K562 (cell line): Measurements from ENCODE around the gene CNIH3. TPM values are rescaled to one million over a fixed set of nuclear protein-coding genes. Genes with fewer than 3 reads are reported as not detected.

Experiments used
- ATAC-seq: fragments of 200-7000 bp; cut with Tn5 transposase; 3 replicates; pipeline ENCODE4 v1.9.1; 2020; ENCODE audit warnings: moderate library complexity
- BruUV-seq: library from RNA; stranded (reverse); fragments of 400-500 nt; replicated peaks from 2 replicates; lab custom pipeline; 2021; lab: Mats Ljungman, UMichigan
- CTCF ChIA-PET: fragments of 300-600 bp; formaldehyde crosslinking; extraction: SDS; loops from one replicate; lab custom pipeline; 2021; ENCODE audit warnings: low intra/inter-chr PET ratio; lab: Yijun Ruan, JAX
- POLR2A ChIA-PET: fragments of 300-600, 350-650 bp; sonication (Branson Sonifier 250); formaldehyde crosslinking; extraction: SDS; loops from one replicate; lab custom pipeline; 2021; ENCODE audit warnings: antibody characterized with exemption, inconsistent platforms; lab: Yijun Ruan, JAX
- DNase-seq, 4 experiments: peaks; one replicate each; pipeline versions ENCODE4 v3.0.0 to v3.0.0-alpha.2; 2011 to 2018; ENCODE audit warnings: low spot score in 3 of 4, mixed read lengths in 3 of 4; ENCODE audit errors: extremely low read depth in 1 of 4
- FAIRE-seq: peaks from 2 replicates; lab custom pipeline; 2011; peaks lifted over from hg19 to GRCh38; lab: Jason Lieb, UNC
- H2AFZ ChIP-seq: 2 replicates; pipeline ENCODE4 v1.6.0; 2011; ENCODE audit warnings: low read depth, low read length, control low read depth, inconsistent platforms
- H3K27ac ChIP-seq: fragments of 200-600 bp; 3 replicates; pipeline ENCODE4 v1.8.0; 2011; ENCODE audit warnings: low read depth, mild to moderate bottlenecking, control low read depth, inconsistent platforms, low read length, moderate library complexity, mixed read lengths; ENCODE audit errors: extremely low read depth
- H3K27me3 ChIP-seq, 2 experiments: fragments of 300-600 bp in 1 of 2; 2 replicates in 1 of 2; 3 replicates in 1 of 2; pipeline versions ENCODE4 v1.6.0 to v1.8.0; 2011; ENCODE audit warnings: inconsistent platforms in 2 of 2, low read length in 2 of 2, mild to moderate bottlenecking in 1 of 2, mixed read lengths in 1 of 2, moderate library complexity in 1 of 2; ENCODE audit not compliant: control insufficient read depth in 2 of 2, insufficient read depth in 2 of 2
- H3K36me3 ChIP-seq: fragments of 300-600 bp; 3 replicates; pipeline ENCODE4 v1.8.0; 2011; ENCODE audit warnings: mild to moderate bottlenecking, low read length, inconsistent platforms; ENCODE audit not compliant: control insufficient read depth, insufficient read depth
- H3K4me1 ChIP-seq, 2 experiments: fragments of 200-600 bp in 1 of 2; replicated peaks in 1 of 2; 2 replicates in 1 of 2; 3 replicates in 1 of 2; pipeline versions ENCODE4 v1.5.1 to v1.8.0; 2011; ENCODE audit warnings: inconsistent platforms in 2 of 2, low read length in 2 of 2, mild to moderate bottlenecking in 1 of 2, mixed read lengths in 1 of 2, moderate library complexity in 1 of 2; ENCODE audit not compliant: control insufficient read depth in 2 of 2, insufficient read depth in 2 of 2
- H3K4me2 ChIP-seq: 2 replicates; pipeline ENCODE4 v1.6.1; 2011; ENCODE audit warnings: low read length, control low read depth, inconsistent platforms, mixed read lengths; ENCODE audit not compliant: insufficient read depth
- H3K4me3 ChIP-seq: fragments of 200-600 bp; sonication (generic), shearing (Covaris generic); 2 replicates; pipeline ENCODE4 v1.5.1; 2016; ENCODE audit warnings: control low read depth, inconsistent platforms
- H3K79me2 ChIP-seq: fragments of 200-600 bp; 3 replicates; pipeline ENCODE4 v1.8.0; 2011; ENCODE audit warnings: low read length, inconsistent platforms; ENCODE audit not compliant: control insufficient read depth, insufficient read depth
- H3K9ac ChIP-seq, 2 experiments: 2 replicates each; pipeline versions ENCODE4 v1.6.0 to v1.6.1; 2011; ENCODE audit warnings: low read depth in 2 of 2, low read length in 2 of 2, control low read depth in 1 of 2, inconsistent platforms in 1 of 2, mild to moderate bottlenecking in 1 of 2, mixed read lengths in 1 of 2; ENCODE audit not compliant: insufficient read depth in 1 of 2
- H3K9me1 ChIP-seq: one replicate; pipeline ENCODE4 v1.6.0; 2011; ENCODE audit warnings: inconsistent platforms, mild to moderate bottlenecking, low read length, moderate library complexity; ENCODE audit not compliant: control insufficient read depth, insufficient read depth
- H3K9me3 ChIP-seq: replicated peaks from 2 replicates; pipeline ENCODE4 v1.5.1; 2011; ENCODE audit warnings: low read depth, low read length, inconsistent platforms; ENCODE audit not compliant: control insufficient read depth, insufficient read depth
- H4K20me1 ChIP-seq: replicated peaks from 2 replicates; pipeline ENCODE4 v1.6.1; 2011; ENCODE audit warnings: low read length, inconsistent platforms, mixed read lengths; ENCODE audit not compliant: control insufficient read depth, insufficient read depth
- CEBPB ChIP-seq: fragments of 450-650 bp; IDR thresholded peaks from 2 replicates; pipeline ENCODE4 v1.6.1; 2016; ENCODE audit warnings: missing genetic modification characterization, missing compliant biosample characterization
- HES1 ChIP-seq: fragments of 450-650 bp; IDR thresholded peaks from 2 replicates; pipeline ENCODE4 v1.6.1; 2016; ENCODE audit warnings: low read depth, mild to moderate bottlenecking, moderate library complexity
- IRF9 ChIP-seq: fragments of 450-650 bp; IDR thresholded peaks from 2 replicates; pipeline ENCODE4 v1.6.1; 2016; ENCODE audit warnings: missing biosample characterization, missing genetic modification characterization
- NONO ChIP-seq, 2 experiments: fragments of 200-400 bp in 1 of 2; fragments of 450-650 bp in 1 of 2; formaldehyde crosslinking in 1 of 2; IDR thresholded peaks; 2 replicates each; pipeline ENCODE4 v1.6.1; 2017; ENCODE audit warnings: low read depth in 2 of 2, mild to moderate bottlenecking in 2 of 2, moderate library complexity in 2 of 2, low read length in 1 of 2
- WGBS: fragments of 100-300 bp; shearing (Covaris generic); methylation state at CpG from one replicate; pipeline ENCODE4 v1.1.6; 2016; ENCODE audit warnings: low coverage, mixed read lengths; ENCODE audit not compliant: insufficient coverage; ENCODE audit errors: missing lambda C conversion rate; 5-methylcytosine and 5-hydroxymethylcytosine counted together
- in situ Hi-C: fragments of 300-500 bp; cut with MboI; formaldehyde crosslinking; loops from 4 replicates; pipeline ENCODE4 v1.15.0; 2018; ENCODE audit warnings: inconsistent platforms, mixed read lengths
- intact Hi-C: fragments of 100-400 bp; cut with micrococcal nuclease; formaldehyde crosslinking; loops from 2 replicates; pipeline ENCODE4 v1.14.2; 2022
- polyA plus RNA-seq, 8 experiments: library from polyadenylated mRNA; depleted of rRNA in 4 of 8; stranded (reverse) in 5 of 8; unstranded in 3 of 8; fragments of >200 nt; fragmentation: Nextera tagmentation in 2 of 8; fragmentation: Illumina TruSeq in 1 of 8; extraction: Ambion mirVana in 2 of 8; extraction: Trizol in 1 of 8; gene quantifications; 2 replicates each; pipeline versions ENCODE4 v1.2.1 to v1.2.3, GENCODE V29; 2011 to 2014; ENCODE audit warnings: inconsistent platforms in 1 of 8, missing spikeins in 1 of 8
- total RNA-seq, 7 experiments: library from RNA; depleted of rRNA in 6 of 7; stranded (reverse); fragments of >200 nt in 6 of 7; fragmentation: Illumina TruSeq in 2 of 7; extraction: Trizol in 2 of 7; gene quantifications; 2 replicates each; pipeline versions ENCODE4 v1.2.1 to v1.2.3, GENCODE V29; 2011 to 2021; ENCODE audit warnings: low replicate concordance in 1 of 7

Gene CNIH3
- total and polyA plus RNA-seq, 9 of the 15 experiments (the other 6 are each of a cell fraction or from before 2014, with no cell fraction given) = 0.14 to 1.8 (median 0.79) TPM

GRCh38 chr1:224588515-224588914 is 27.6 kb upstream of the CNIH3 start:
- no peak overlapping the region for H3K4me2 ChIP-seq
- no peaks in the 10 kb centered on the region for H3K36me3 ChIP-seq
- ATAC-seq (no peak), DNase-seq (no peak), FAIRE-seq (no peak)
- no peaks in the 10 kb centered on the region for H3K79me2 ChIP-seq
- H3K9ac ChIP-seq = no peak overlapping the region
- no peaks in the 10 kb centered on the region for H3K9me1 ChIP-seq
- H2AFZ ChIP-seq = no peak overlapping the region
- ChIA-PET POLR2A (interaction anchor here (1.0 to 1.3 kb wide), 2 partner anchors 10 to 44 kb away, joined by 3 read pairs; no protein-coding TSS in a partner anchor), CTCF (no interaction called here)
- no peaks in the 10 kb centered on the region for H4K20me1 ChIP-seq
- intact Hi-C loops (no loop called here), in situ Hi-C loops (no loop called here)
- no peaks in the 10 kb centered on the region for H3K4me1 ChIP-seq
- no peaks in the 10 kb centered on the region for H3K9me3 ChIP-seq
- TF ChIP-seq CEBPB (tag) = no peak
- no peak for TF ChIP-seq NONO (IDR thresholded peaks at IDR 0.05; ENCODE audit: low read depth in 2 of 2, low read length in 1 of 2)
- no peak for TF ChIP-seq HES1
- no peak for TF ChIP-seq IRF9
- H3K27ac ChIP-seq = no peak overlapping the region
- H3K27me3 ChIP-seq = peaks cover 0 to 10% of the 10 kb centered on the region in 2 experiments; a peak in 2 of 5 replicates
- no peak overlapping the region for H3K4me3 ChIP-seq
- no TSS peak for BruUV-seq
- WGBS = 0% methylated on average over 1 of the region's 1 CpG
